ENCODE measurements around the gene GIPC3. TPM values are rescaled to one million over a fixed set of nuclear protein-coding genes. Genes with fewer than 3 reads are reported as not detected.

GIPC3 gene
- total RNA-seq, 1 donor = 0.21 TPM

- H3K4me3 ChIP-seq (ENCODE audit: low read length) = no peak overlapping the region
Measured at GRCh38 chr19:3604227-3604986, 19.1 kb downstream of the GIPC3 start.

GRCh38 chr19:3604987-3605343, 19.7 kb downstream of the GIPC3 start:
- H3K27me3 ChIP-seq (ENCODE audit: insufficient read depth, low read length) = peaks cover 12% of the 10 kb centered on the region
- H3K9me3 ChIP-seq (ENCODE audit: low read depth, low read length) = no peaks in the 10 kb centered on the region
- H3K4me3 ChIP-seq (ENCODE audit: low read length) = no peak overlapping the region
- H3K4me1 ChIP-seq (ENCODE audit: insufficient read depth, low read length) = peaks cover 30% of the 10 kb centered on the region

More at GRCh38 chr19:3604227-3604986, 19.1 kb downstream of the GIPC3 start:
- H3K9me3 ChIP-seq (ENCODE audit: low read depth, low read length) = no peaks in the 10 kb centered on the region
- peaks cover 12% of the 10 kb centered on the region for H3K27me3 ChIP-seq (ENCODE audit: insufficient read depth, low read length)
- peaks cover 30% of the 10 kb centered on the region for H3K4me1 ChIP-seq (ENCODE audit: insufficient read depth, low read length)

- H3K4me3 ChIP-seq (ENCODE audit: low read length) = no peak overlapping the region
- H3K9me3 ChIP-seq (ENCODE audit: low read depth, low read length) = no peaks in the 10 kb centered on the region
- H3K27me3 ChIP-seq (ENCODE audit: insufficient read depth, low read length) = peaks cover 12% of the 10 kb centered on the region
- H3K4me1 ChIP-seq (ENCODE audit: insufficient read depth, low read length) = peaks cover 30% of the 10 kb centered on the region
Measured at GRCh38 chr19:3605361-3605760, 20.1 kb downstream of the GIPC3 start.

GRCh38 chr19:3605770-3606169, 20.5 kb downstream of the GIPC3 start:
- Histone ChIP-seq H3K9me3 (ENCODE audit: low read depth, low read length) (no peaks in the 10 kb centered on the region), H3K4me3 (ENCODE audit: low read length) (peak overlapping the region; percentile 26), H3K4me1 (ENCODE audit: insufficient read depth, low read length) (peaks cover 30% of the 10 kb centered on the region), H3K27me3 (ENCODE audit: insufficient read depth, low read length) (peaks cover 12% of the 10 kb centered on the region)

DNA sequence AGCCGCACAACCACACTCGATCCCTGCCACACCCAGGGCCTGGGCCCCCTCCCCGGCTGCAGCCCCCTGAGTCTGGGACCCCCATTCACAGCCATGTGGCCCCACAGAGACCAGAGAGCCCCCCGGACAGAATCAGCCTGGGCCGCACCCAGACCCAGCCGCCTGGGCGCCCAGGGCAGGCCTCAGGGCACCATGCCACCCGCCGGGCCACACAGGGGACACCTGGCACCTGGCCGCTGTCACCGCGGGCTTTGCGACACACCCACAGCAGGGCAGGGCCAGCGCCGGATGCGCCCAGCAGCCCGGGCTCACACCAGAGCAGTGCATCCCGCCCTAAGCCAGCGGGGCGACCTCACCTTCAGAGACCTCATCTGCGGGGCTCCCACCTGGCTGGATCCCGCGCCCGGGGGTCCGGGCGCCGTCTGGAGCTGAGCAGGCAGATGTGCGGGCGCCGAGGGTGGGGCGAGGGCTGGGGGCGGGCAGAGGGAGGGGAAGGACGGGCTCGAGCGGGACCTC, 21.0 kb downstream of the GIPC3 start:
- Histone ChIP-seq H3K27me3 (ENCODE audit: insufficient read depth, low read length) (peaks cover 12% of the 10 kb centered on the region), H3K4me3 (ENCODE audit: low read length) (peak overlapping the region; percentile 26), H3K9me3 (ENCODE audit: low read depth, low read length) (no peaks in the 10 kb centered on the region), H3K4me1 (ENCODE audit: insufficient read depth, low read length) (peaks cover 30% of the 10 kb centered on the region)

- Histone ChIP-seq H3K27me3 (ENCODE audit: insufficient read depth, low read length) (peaks cover 12% of the 10 kb centered on the region), H3K4me1 (ENCODE audit: insufficient read depth, low read length) (peaks cover 30% of the 10 kb centered on the region), H3K9me3 (ENCODE audit: low read depth, low read length) (no peaks in the 10 kb centered on the region), H3K4me3 (ENCODE audit: low read length) (peak within 1 kb of the TSS; percentile 26)
Measured at GRCh38 chr19:3606690-3607289, 21.5 kb downstream of the GIPC3 start, which contains the start of gene TBXA2R. TBXA2R (minus strand) TSS chr19:3606875; CDS start chr19:3600634, 6,241 bp downstream.

DNA sequence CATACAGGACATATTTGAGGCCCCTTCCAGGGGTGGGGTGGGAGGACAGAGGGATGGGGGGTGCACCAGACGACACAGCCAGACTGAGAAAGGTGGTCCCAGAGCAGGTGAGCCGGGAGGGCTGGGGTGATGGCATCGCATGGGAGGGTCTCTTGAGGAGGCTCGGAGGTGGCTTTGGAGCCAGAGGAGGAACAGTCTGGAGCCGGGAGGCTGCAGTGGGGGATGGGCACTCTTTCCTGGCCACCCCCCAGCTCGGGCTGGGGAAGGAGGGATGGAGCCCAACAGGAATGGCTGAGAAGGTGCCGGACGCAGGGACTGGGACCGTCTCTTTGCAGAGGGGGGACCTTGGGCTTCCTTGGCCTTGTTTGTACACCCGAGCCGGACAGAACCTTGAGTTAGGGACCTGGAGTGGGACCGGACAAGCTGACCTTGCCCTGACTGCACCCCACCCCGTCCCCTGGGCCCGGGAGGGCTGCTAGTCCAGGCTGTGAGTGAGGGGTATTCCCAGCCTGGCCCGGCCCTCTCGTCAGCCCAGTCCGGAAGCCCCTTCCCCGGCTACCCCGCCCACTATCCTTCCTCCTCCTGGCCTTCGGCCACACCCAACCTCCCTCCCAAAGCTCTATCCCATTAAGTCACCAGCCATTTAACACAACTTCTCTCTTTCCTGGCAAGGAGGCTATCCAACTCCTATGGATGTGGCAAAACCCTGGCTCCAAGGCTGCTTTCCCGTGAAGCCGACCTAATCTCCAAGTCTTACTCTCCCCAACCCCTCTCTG, 22.2 kb downstream of the GIPC3 start:
- Histone ChIP-seq H3K4me1 (ENCODE audit: insufficient read depth, low read length) (peaks cover 30% of the 10 kb centered on the region), H3K4me3 (ENCODE audit: low read length) (no peak overlapping the region), H3K27me3 (ENCODE audit: insufficient read depth, low read length) (peaks cover 12% of the 10 kb centered on the region), H3K9me3 (ENCODE audit: low read depth, low read length) (no peaks in the 10 kb centered on the region)

DNA sequence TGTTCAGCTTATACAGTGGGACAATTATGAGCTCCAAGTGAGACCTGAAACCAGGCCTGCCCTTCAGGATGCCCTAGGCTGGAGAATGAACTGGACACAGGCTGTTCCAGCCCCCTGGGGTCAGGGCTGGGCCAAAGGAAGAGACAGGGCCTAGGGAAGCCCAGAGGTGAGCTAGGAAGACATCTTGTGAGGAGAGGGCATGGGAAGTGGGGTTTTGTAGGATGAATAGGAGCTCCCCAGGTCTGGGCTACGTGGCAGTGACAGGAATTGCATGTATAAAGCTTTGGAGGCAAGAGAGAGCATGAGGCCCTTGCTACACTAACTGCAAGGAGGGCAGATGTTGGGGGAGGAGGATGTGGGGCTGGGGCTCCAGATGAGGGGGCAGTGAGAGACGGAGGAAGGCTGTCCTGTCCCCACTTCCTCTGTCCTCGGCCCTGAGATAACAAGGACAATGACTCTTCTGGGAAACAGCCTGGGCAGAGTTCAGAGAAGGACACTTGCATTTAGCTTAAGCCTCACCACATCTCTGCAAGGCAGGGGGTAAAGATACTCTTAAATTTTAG, 22.9 kb downstream of the GIPC3 start:
- Histone ChIP-seq H3K4me3 (ENCODE audit: low read length) (no peak overlapping the region), H3K9me3 (ENCODE audit: low read depth, low read length) (no peaks in the 10 kb centered on the region), H3K4me1 (ENCODE audit: insufficient read depth, low read length) (peaks cover 30% of the 10 kb centered on the region), H3K27me3 (ENCODE audit: insufficient read depth, low read length) (peaks cover 12% of the 10 kb centered on the region)

DNA sequence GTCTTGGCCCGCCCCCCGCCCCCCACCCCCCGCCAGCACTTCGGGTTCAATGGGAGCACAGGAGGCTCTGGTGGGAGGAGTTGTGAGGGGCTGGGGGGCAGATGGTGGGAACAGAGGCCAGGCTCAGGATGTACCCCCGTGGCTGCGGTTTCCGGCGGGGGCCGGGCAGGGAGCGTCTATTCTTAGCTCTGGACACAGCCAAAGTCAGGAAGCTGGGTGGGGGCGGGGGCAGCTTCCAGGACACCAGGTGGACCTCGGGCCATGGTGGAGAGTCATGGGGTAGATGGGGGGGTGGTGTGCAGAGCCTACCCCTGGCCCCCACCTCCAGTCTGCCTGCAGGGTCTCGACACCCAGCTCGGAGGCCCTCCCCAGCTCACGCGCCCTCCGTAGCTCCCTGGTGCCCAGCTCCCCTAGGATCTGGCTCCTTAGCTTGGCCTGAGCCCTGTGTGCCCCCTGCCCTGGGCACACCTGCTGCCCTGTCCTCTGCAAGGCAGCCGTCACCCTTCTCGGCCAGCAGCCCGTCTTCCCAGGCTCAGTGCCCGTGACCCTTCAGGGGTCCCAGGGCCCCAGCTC, 23.6 kb downstream of the GIPC3 start:
- H3K27me3 ChIP-seq (ENCODE audit: insufficient read depth, low read length) = peaks cover 12% of the 10 kb centered on the region
- H3K4me3 ChIP-seq (ENCODE audit: low read length) = no peak overlapping the region
- H3K9me3 ChIP-seq (ENCODE audit: low read depth, low read length) = no peaks in the 10 kb centered on the region
- peaks cover 30% of the 10 kb centered on the region for H3K4me1 ChIP-seq (ENCODE audit: insufficient read depth, low read length)

GRCh38 chr19:3609779-3610719, 24.8 kb downstream of the GIPC3 start:
- Histone ChIP-seq H3K4me1 (ENCODE audit: insufficient read depth, low read length) (peaks cover 24% of the 10 kb centered on the region), H3K27me3 (ENCODE audit: insufficient read depth, low read length) (peaks cover 12% of the 10 kb centered on the region), H3K9me3 (ENCODE audit: low read depth, low read length) (no peaks in the 10 kb centered on the region), H3K4me3 (ENCODE audit: low read length) (no peak overlapping the region)

GRCh38 chr19:3610745-3611717, 25.8 kb downstream of the GIPC3 start:
- no peak overlapping the region for H3K4me3 ChIP-seq (ENCODE audit: low read length)
- peaks cover 3% of the 10 kb centered on the region for H3K27me3 ChIP-seq (ENCODE audit: insufficient read depth, low read length)
- H3K9me3 ChIP-seq (ENCODE audit: low read depth, low read length) = no peaks in the 10 kb centered on the region
- peaks cover 15% of the 10 kb centered on the region for H3K4me1 ChIP-seq (ENCODE audit: insufficient read depth, low read length)

- peaks cover 10% of the 10 kb centered on the region for H3K4me1 ChIP-seq (ENCODE audit: insufficient read depth, low read length)
- H3K27me3 ChIP-seq (ENCODE audit: insufficient read depth, low read length) = no peaks in the 10 kb centered on the region
- H3K9me3 ChIP-seq (ENCODE audit: low read depth, low read length) = no peaks in the 10 kb centered on the region
- H3K4me3 ChIP-seq (ENCODE audit: low read length) = no peak overlapping the region
Measured at GRCh38 chr19:3611841-3612240, 26.6 kb downstream of the GIPC3 start.

DNA sequence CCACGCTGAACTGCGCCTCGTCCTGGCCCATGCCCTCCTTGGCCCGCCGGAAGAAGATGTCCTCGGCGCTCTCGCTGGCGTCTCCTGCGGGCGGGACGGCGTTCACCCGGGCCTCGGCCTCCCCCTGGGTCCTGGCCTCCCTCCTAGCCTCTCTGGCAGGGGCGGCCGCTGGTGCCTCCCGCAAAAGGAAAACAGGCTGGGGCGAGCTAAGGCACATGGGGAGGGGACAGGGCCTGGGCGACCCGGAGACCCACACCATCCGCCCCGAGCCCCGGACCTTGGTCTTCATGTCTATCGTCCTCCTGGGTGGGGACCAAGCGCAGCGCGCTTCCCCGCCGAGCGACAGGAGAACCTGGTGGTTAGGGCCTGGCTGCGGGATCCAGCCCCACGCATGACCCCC, 27.1 kb downstream of the GIPC3 start:
- H3K9me3 ChIP-seq (ENCODE audit: low read depth, low read length) = no peaks in the 10 kb centered on the region
- H3K4me1 ChIP-seq (ENCODE audit: insufficient read depth, low read length) = peaks cover 8% of the 10 kb centered on the region
- no peaks in the 10 kb centered on the region for H3K27me3 ChIP-seq (ENCODE audit: insufficient read depth, low read length)
- no peak overlapping the region for H3K4me3 ChIP-seq (ENCODE audit: low read length)

All from mononuclear cell (primary cell).